ENCODE data around the gene UBTF.

GRCh38 chr17:44233582-44233981 is 14.1 kb upstream of the UBTF start:
- no peak for TF ChIP-seq POLR2A (IDR thresholded peaks at IDR 0.05; ENCODE audit: low read depth, low read length)
- no peak for TF ChIP-seq CEBPB (IDR thresholded peaks at IDR 0.05; ENCODE audit: low read depth, low read length)
- no peak for TF ChIP-seq CTCF (conservative IDR thresholded peaks at IDR 0.05; ENCODE audit: low read depth, low read length)
- TF ChIP-seq MXI1 (IDR thresholded peaks at IDR 0.05; ENCODE audit: borderline replicate concordance, low read depth, low read length), result no peak
- no peak for TF ChIP-seq SMC3 (IDR thresholded peaks at IDR 0.05; ENCODE audit: low read depth, low read length)
- TF ChIP-seq ELK1 (IDR thresholded peaks at IDR 0.05; ENCODE audit: borderline replicate concordance, low read depth, low read length), result no peak
- TF ChIP-seq MAFK (IDR thresholded peaks at IDR 0.05; ENCODE audit: low read depth, low read length), result no peak
- TF ChIP-seq, protein P1, sequence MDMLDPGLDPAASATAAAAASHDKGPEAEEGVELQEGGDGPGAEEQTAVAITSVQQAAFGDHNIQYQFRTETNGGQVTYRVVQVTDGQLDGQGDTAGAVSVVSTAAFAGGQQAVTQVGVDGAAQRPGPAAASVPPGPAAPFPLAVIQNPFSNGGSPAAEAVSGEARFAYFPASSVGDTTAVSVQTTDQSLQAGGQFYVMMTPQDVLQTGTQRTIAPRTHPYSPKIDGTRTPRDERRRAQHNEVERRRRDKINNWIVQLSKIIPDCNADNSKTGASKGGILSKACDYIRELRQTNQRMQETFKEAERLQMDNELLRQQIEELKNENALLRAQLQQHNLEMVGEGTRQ (IDR thresholded peaks at IDR 0.05; ENCODE audit: low read depth, low read length), result no peak
- TF ChIP-seq RFX5 (IDR thresholded peaks at IDR 0.05; ENCODE audit: low read depth, low read length), result no peak
- TF ChIP-seq RAD21 (IDR thresholded peaks at IDR 0.05; ENCODE audit: low read length), result no peak

Data from IMR-90 (cell line).